Gastroesophageal sphincter (tissue), 3 donors: ENCODE results near the gene SRD5A2.

Experiments
- EP300 ChIP-seq: sonication (generic); formaldehyde crosslinking; IDR thresholded peaks from one replicate; pipeline ENCODE4 v1.6.1; 2017; ENCODE audit warnings: antibody characterized with exemption, mild to moderate bottlenecking
- POLR2A ChIP-seq, 2 donors: fragments of 450-650 bp; IDR thresholded peaks; one replicate each; pipeline ENCODE4 v1.6.1; 2017; ENCODE audit warnings: antibody characterized with exemption in 2 of 2, mild to moderate bottlenecking in 2 of 2, moderate library complexity in 1 of 2
- POLR2AphosphoS5 ChIP-seq: sonication (generic); formaldehyde crosslinking; IDR thresholded peaks from one replicate; pipeline ENCODE4 v1.6.1; 2017; ENCODE audit warnings: antibody characterized with exemption
- TF ChIP-seq, protein P1 (sequence below), 4 experiments: fragments of 200-600 bp in 2 of 4; fragments of 450-650 bp in 2 of 4; sonication (generic) in 1 of 4; IDR thresholded peaks; one replicate each; pipeline ENCODE4 v1.5.1; 2017 to 2019; ENCODE audit warnings: antibody characterized with exemption in 4 of 4, mild to moderate bottlenecking in 2 of 4, moderate library complexity in 2 of 4

DNA sequence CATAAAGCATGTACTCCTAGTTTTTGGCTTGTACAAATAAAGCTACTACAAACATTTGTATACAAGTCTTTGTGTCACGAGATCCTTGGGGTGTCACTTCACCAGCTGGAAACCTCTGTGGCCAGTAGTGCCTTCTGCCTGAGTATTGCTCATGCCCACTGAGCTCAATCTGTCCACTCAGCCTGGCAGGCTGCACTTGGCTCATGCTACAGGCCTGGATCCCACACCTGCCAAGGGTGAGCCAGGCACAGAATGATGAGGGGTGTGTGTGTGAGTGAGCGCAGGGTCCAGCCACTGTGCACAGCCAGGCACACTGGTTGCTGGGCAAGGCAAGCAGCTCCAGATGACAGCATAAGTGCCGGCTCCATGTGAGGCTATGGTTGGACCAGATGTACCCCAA lies 13.1 kb downstream of the SRD5A2 start:
- TF ChIP-seq, protein P1, sequence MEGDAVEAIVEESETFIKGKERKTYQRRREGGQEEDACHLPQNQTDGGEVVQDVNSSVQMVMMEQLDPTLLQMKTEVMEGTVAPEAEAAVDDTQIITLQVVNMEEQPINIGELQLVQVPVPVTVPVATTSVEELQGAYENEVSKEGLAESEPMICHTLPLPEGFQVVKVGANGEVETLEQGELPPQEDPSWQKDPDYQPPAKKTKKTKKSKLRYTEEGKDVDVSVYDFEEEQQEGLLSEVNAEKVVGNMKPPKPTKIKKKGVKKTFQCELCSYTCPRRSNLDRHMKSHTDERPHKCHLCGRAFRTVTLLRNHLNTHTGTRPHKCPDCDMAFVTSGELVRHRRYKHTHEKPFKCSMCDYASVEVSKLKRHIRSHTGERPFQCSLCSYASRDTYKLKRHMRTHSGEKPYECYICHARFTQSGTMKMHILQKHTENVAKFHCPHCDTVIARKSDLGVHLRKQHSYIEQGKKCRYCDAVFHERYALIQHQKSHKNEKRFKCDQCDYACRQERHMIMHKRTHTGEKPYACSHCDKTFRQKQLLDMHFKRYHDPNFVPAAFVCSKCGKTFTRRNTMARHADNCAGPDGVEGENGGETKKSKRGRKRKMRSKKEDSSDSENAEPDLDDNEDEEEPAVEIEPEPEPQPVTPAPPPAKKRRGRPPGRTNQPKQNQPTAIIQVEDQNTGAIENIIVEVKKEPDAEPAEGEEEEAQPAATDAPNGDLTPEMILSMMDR (IDR thresholded peaks at IDR 0.05), result no peak
- TF ChIP-seq POLR2A (IDR thresholded peaks at IDR 0.05), result no peak
- no peak for TF ChIP-seq POLR2AphosphoS5
- no peak for TF ChIP-seq EP300
